ENCODE results near the gene UGGT2.

Gene UGGT2

GRCh38 chr13:95896301-95896700 is 156.9 kb downstream of the UGGT2 start:
- DNase-seq (ENCODE audit: insufficient read length, low spot score), result no peak
- FAIRE-seq, result no peak
- TF ChIP-seq CTCF (IDR thresholded peaks at IDR 0.05; ENCODE audit: insufficient read depth, missing control alignments), result no peak

GRCh38 chr13:95893861-95894260 is 159.3 kb downstream of the UGGT2 start:
- FAIRE-seq (no peak), DNase-seq (ENCODE audit: insufficient read length, low spot score) (no peak)
- TF ChIP-seq CTCF (IDR thresholded peaks at IDR 0.05; ENCODE audit: insufficient read depth, missing control alignments), result no peak

GRCh38 chr13:95882121-95882520 is 171.1 kb downstream of the UGGT2 start:
- FAIRE-seq (no peak), DNase-seq (ENCODE audit: insufficient read length, low spot score) (no peak)
- TF ChIP-seq CTCF (IDR thresholded peaks at IDR 0.05; ENCODE audit: insufficient read depth, missing control alignments), result no peak

- no peak for FAIRE-seq
- DNase-seq (ENCODE audit: insufficient read length, low spot score), result no peak
- no peak for TF ChIP-seq CTCF (IDR thresholded peaks at IDR 0.05; ENCODE audit: insufficient read depth, missing control alignments)
These were observed 172.9 kb downstream of the UGGT2 start for GRCh38 chr13:95880331-95880730.

GRCh38 chr13:95874286-95874685 is 178.9 kb downstream of the UGGT2 start:
- FAIRE-seq (no peak), DNase-seq (ENCODE audit: insufficient read length, low spot score) (no peak)
- TF ChIP-seq CTCF (IDR thresholded peaks at IDR 0.05; ENCODE audit: insufficient read depth, missing control alignments), result no peak

- no peak for TF ChIP-seq CTCF (IDR thresholded peaks at IDR 0.05; ENCODE audit: insufficient read depth, missing control alignments)
- FAIRE-seq (no peak), DNase-seq (ENCODE audit: insufficient read length, low spot score) (no peak)
These were observed 182.8 kb downstream of the UGGT2 start for GRCh38 chr13:95870421-95870820.

- DNase-seq (ENCODE audit: insufficient read length, low spot score), result no peak
- TF ChIP-seq CTCF (IDR thresholded peaks at IDR 0.05; ENCODE audit: insufficient read depth, missing control alignments), result no peak
- FAIRE-seq, result no peak
These were observed 188.1 kb downstream of the UGGT2 start for GRCh38 chr13:95865080-95865615.
